Right ventricle myocardium inferior (tissue), 1 donor: Measurements from ENCODE around the gene MT1H. TPM values are rescaled to one million over a fixed set of nuclear protein-coding genes. Genes with fewer than 3 reads are reported as not detected.
"Not testable (repeated sequence)": the region's sequence is repeated elsewhere in the genome, so short reads cannot be mapped to it uniquely, and the experiment has no call there.

Experiments used
- ATAC-seq: fragments of 200-7000 bp; cut with Tn5 transposase; one replicate; pipeline ENCODE4 v1.9.1; 2020; ENCODE audit warnings: mild to moderate bottlenecking, moderate library complexity
- DNase-seq: peaks from one replicate; pipeline ENCODE4 v3.0.0; 2021; ENCODE audit errors: missing footprints
- intact Hi-C: fragments of 100-400 bp; cut with DNase I; formaldehyde crosslinking; loops from one replicate; pipeline ENCODE4 v1.11.0; 2022
- total RNA-seq: library from RNA; stranded (reverse); fragmentation: NEBNext Ultra II Directional; extraction: Animal tissue kit (Norgen Biotek cat#: 25700); gene quantifications from one replicate; pipeline ENCODE4 v1.2.1, GENCODE V29; 2021
- donor health status: DM: no; HTN: yes; CAD: no; lungs with severe emphysema.

MT1H gene
- total RNA-seq, 1 donor from 2014 or later, result not detected

DNA sequence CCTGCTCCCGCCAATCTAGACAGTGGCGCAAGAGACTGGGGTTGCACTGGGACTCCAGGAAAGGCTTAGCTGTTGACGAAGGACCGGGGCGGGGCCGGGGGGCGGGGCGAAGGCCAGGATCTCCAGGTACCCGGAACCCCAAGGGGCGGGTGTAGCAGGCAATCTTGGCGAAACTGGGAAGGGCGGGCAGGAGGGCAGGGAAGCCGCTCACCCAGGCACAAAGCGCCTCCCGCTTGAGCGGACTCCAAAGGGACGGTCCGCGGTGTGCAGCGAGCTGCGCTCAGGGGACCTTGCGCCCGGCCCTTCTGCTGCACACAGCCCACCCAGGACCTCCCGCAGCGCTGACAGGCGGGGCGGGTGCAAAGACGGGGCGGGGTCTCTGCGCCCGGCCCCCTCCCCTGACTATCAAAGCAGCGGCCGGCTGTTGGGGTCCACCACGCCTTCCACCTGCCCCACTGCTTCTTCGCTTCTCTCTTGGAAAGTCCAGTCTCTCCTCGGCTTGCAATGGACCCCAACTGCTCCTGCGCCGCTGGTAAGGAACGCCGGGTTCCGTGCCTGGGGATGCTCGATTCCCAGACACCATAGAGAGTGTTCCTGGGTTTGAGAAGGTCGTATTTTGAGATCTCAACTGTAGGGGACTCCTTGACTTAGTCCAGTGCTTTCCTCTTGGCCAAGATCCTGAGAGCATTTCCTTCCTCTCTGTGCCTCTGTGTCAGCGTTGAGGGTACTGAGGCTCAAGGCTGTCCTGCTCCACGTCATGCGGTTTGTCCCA is 11.9 kb upstream of the MT1H start, which contains the start of gene MT1F:
TSS of gene MT1F (plus strand) at position 405 of the 772 bp plus-strand sequence. CDS start at position 505, 100 bp downstream.
- intact Hi-C loops, result no loop called here
- ATAC-seq (peak; percentile 85), DNase-seq (peak; percentile 83)

GRCh38 chr16:56658327-56658875 is 11.2 kb upstream of the MT1H start:
- intact Hi-C loops, result no loop called here
- DNase-seq, result no peak

DNA sequence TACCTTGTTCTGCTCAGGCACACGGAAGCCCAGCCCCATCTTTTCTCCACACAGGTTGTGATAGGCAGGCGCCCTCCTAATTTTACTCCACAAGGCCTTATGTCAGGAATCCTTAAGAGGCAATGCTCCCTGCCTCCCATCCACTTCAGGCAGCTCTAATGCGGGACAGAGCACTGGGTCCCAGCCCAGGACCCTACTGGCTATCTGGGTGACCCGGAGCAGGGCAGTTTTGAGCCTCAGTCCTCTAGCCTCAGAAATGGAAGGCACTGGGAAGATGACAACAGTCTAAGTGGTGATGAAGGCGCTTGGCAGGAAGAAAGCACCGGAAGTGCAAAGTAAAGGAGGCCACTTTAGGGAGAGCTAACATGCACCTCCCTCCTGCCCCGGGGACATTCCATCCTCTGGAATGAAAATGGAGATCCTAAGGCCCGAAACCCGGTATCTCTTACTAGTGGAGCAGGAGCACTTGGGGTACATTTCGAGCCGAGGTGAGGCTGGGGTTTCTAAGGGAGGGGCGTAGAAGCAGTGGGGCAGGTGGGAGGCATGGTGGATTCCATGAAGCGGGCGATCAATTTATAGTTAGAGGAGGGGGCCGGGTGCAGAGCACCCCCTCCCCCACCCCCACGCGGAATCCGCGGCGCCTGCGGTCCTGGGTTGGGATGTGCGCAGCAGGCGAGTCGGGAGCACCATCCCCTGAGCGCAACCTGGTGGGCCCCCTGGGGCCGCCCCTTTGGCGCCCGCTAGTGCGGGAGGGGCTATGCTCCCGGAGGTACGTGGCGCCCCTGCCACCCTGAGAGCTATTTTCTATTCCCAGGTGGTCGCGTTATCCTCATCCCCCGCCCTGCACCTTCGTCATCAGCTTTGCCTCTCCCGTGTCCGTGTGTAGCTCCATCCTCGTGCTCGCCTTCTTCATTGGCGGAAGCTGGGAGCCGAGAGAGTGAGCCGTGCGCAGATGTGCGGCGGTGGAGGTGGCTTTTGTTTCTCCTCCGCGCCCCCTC is 7.0 kb upstream of the MT1H start:
- intact Hi-C loops, result no loop called here
- no peak for DNase-seq
- no peak for ATAC-seq

More at GRCh38 chr16:56658327-56658875, 11.2 kb upstream of the MT1H start:
- ATAC-seq, result no peak

GRCh38 chr16:56664506-56664905 is 5.1 kb upstream of the MT1H start:
- intact Hi-C loops, result no loop called here
- no peak for ATAC-seq
- no peak for DNase-seq

DNA sequence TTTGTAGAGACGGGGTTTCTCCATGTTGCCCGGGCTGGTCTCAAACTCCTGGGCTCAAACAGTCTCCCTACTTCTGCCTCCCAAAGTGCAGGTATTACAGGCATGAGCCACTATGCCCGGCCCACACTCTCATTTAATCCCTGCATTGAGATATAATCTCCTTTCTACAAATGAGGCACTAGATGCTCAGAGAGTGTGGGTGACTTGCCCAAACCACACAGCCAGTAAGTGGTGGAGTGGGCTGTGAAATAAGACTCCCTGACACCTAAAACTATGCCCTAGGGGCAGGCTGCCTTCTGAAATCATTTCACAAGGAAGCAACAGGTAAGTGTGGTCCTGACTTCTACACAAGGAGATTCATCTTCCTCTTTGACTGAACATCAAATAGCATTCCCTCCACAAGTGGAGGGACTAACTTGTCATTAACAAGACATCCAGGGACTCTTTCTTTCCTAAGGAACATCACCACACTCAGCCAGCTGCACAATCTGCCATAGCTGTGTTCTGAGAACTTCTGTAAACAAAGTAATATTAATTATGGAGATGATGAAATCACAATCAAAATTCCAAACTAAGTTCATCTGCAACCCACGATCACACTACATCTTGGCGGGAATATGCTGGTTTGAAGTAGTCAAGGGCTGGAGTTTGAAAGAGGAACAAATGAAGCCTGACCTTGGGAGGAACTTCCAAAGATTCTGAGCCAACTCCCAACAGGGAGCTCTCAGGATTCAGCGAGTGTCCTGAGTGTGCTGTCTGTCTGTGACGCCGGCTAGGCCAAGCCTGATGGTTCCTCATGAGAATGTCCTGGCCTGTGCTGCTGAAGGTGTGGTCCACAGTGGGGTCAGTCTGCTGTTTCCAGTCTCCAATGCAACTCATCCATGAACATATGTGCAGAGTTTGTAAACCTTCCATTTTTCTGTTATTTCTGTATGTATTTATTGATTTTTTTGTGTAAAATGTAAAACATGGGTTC is 4.0 kb upstream of the MT1H start:
- intact Hi-C loops, ATAC-seq, DNase-seq: not testable (repeated sequence)

- intact Hi-C loops, result no loop called here
- ATAC-seq, result peak; percentile 73
These were observed 1.7 kb upstream of the MT1H start, which contains the start of gene MT1G for GRCh38 chr16:56667581-56668571. TSS of gene MT1G (minus strand) at chr16:56668065. CDS start at chr16:56667993, 72 bp downstream.

GRCh38 chr16:56669840-56670619 is 416 bp downstream of the MT1H start:
- ATAC-seq, result no peak
- no peak for DNase-seq
- intact Hi-C loops, result no loop called here

More at GRCh38 chr16:56667581-56668571, 1.7 kb upstream of the MT1H start, which contains the start of gene MT1G:
- DNase-seq, result peak; percentile 82

GRCh38 chr16:56670620-56670934 is 963 bp downstream of the MT1H start:
- no peak for DNase-seq
- intact Hi-C loops, result no loop called here
- ATAC-seq, result no peak

GRCh38 chr16:56671691-56672090 is 2.1 kb downstream of the MT1H start:
- intact Hi-C loops, ATAC-seq: not testable (repeated sequence)

GRCh38 chr16:56672171-56672570 is 2.6 kb downstream of the MT1H start:
- intact Hi-C loops, DNase-seq, ATAC-seq: not testable (repeated sequence)

More at GRCh38 chr16:56671691-56672090, 2.1 kb downstream of the MT1H start:
- not testable (repeated sequence) for DNase-seq

DNA sequence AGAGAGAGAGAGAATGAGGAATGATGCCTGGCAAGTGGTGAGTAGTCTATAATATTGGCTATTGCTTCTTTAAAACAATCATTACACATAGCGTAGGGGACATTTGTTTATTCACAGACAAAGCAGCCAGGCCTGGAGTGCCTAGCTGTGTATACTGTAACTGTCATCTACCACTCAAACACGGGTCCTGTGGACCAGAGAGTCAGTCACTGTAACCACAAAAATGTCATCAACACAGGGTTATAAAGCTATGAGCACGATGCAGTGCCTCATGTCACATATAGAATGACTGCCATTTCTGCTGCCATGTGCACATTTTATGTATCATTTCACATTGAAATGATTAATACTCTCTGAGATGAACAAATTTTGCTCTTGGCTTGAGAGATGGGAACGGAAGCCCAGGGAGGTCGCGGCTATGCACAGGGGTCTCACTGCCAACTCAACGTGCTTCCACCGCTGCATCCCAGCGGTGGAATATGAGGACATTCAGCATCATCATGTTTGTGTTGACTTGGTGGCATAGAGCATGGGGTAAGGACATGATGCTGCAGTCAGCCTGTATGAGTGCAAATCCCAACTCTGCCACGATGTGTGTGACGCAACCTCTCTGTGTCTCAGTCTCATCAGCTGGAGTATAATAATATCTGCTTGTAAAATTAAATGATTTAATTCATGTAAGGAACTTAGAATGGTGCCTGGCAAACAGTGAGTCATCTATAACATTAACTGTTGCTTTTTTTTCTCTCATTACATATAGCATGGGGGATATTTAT is 3.3 kb downstream of the MT1H start:
- intact Hi-C loops, result loop anchor here (1.0 kb wide), 1 partner anchor 29 kb away; no protein-coding TSS in a partner anchor
- DNase-seq (no peak), ATAC-seq (no peak)

DNA sequence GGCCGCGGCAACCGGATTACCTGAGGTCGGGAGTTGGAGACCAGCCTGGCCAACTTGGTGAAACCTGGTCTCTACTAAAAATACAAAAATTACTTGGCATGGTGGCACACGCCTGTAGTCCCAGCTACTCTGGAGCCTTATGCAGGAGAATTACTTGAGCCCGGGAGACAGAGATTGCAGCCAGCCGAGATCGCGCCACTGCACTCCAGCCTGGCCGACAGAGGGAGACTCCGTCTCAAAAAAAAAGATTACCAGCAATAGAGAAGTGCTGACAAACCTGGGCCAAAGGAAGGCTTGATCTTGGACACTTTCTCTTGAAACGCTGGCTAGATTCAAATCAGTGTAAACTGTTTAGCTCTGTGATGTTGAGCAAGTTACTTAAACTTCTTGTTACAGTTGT is 4.3 kb downstream of the MT1H start:
- intact Hi-C loops, result loop anchor here (1.0 kb wide), 1 partner anchor 28 kb away; no protein-coding TSS in a partner anchor
- ATAC-seq (peak; percentile 47), DNase-seq (no peak)

GRCh38 chr16:56674570-56674969 is 5.0 kb downstream of the MT1H start:
- ATAC-seq, intact Hi-C loops, DNase-seq: not testable (repeated sequence)

GRCh38 chr16:56675685-56676210 is 6.1 kb downstream of the MT1H start:
- ATAC-seq, result no peak
- no peak for DNase-seq
- intact Hi-C loops, result no loop called here

GRCh38 chr16:56677474-56677873 is 7.9 kb downstream of the MT1H start:
- ATAC-seq (no peak), DNase-seq (no peak)

More at GRCh38 chr16:56677474-56677873, 7.9 kb downstream of the MT1H start:
- intact Hi-C loops, result no loop called here
